ENCODE measurements around the gene ZMYND10.

Gene ZMYND10

GRCh38 chr3:50345586-50346234, at the start of gene ZMYND10:
TSS of gene ZMYND10 (minus strand) at chr3:50345732. CDS start at chr3:50345579, 153 bp downstream.
- DNase-seq (ENCODE audit: low spot score) = peak; percentile 63
- peak; percentile 27 for FAIRE-seq

DNA sequence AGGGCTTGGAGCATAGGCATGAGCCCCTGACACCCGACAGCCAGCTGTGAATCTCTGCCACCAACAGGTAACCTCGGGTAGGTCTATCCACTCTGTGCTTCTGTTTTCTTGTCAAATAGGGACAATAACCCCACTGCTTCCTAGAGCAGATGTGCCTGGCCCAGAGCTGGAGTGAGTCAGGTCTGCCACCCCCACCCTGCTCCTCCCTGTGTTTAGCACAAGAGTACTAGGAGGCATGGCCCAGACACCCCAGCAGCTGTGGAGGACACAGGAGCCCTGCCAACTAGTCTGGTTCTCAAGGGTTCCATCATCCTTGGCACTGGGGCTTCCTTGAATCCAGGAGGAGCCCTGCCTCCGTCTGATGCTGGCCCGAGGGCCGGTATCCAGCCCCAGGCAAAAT, 47.5 kb upstream of the ZMYND10 start:
- no peak for FAIRE-seq

DNA sequence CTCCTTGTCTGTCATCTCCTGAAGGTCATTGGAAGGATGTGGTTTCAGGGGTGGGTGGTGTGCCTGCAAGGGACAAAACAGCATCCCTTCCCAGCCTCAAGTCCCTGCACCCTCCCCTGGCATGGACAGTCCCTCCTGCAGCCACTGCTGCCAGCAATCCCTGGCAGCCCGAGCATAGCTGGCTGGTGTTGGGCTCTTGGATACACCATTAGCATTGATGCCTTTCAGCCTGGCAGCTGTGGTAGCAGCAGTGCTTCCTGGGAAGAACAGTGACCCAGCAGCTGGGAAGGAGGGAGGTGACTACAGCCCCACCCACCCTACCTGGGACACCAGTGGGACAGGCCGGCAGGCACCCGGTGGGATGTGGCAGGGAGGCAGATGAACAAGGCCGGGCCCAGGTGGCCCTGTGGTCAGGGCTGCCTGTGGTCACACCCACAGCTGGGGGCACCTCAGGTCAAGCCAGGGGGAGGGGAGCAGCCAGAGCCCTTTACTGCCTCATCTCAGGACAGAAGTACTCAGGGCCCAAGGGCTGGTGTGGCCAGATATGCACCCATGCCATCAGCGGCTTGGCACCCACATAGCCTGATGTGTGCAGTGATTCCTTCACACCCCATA, 46.7 kb upstream of the ZMYND10 start:
- no peak for DNase-seq (ENCODE audit: low spot score)
- no peak for FAIRE-seq

More for the DNA sequence above, 47.5 kb upstream of the ZMYND10 start:
- no peak for DNase-seq (ENCODE audit: low spot score)

GRCh38 chr3:50390508-50391224, 45.1 kb upstream of the ZMYND10 start:
- no peak for FAIRE-seq
- no peak for DNase-seq (ENCODE audit: low spot score)

DNA sequence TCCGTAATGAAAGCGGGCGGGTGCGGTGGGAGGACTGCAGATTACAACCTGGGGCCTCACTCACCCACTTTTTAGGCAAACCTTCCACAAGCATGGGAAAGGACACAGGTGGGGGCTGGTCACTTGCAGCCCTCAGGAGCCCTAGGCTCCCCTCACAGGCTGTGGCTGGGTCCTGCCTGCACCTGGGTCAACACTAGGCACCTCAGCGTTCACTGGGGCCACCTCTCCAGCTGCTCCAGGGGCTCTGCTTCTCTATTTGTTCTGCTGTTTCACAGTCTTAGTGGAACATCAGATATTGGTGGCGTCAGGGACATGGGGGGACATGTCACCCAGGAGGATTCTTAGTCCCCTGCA, 43.9 kb upstream of the ZMYND10 start:
- DNase-seq (ENCODE audit: low spot score) = no peak
- FAIRE-seq = no peak

DNA sequence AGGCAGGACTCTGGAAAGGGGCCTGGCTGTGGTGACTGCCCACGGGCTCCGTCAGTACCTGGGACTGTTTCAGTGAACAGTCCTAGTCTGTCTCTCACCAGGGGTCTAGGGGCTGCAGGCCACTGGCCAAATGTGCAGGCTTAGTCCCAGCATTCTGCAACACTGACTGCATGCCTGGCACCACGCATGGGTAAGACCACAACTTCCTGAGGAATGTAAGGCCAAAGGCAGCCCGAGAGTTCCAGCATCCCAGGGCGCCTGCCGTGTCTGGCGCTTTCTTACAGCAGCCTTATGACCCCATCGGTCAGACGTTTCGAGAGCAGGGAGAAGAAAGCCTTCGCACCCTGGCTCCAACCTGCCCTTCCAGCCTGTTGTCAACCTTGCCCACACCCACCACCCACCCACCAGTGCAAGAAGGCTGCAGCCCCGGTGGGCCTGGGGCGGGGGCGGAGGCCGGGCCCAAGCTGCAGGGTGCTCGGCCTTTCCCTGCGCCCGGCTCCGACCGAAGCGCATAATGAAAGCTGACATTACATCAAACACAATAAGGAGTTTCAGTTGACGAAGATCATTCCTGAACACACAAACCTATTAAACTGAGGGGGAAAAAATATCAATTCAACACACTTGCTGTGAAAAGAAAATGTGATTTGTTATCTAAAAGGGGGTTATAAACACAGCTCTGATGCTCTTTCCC, 43.3 kb upstream of the ZMYND10 start:
- DNase-seq (ENCODE audit: low spot score) = no peak
- no peak for FAIRE-seq

- DNase-seq (ENCODE audit: low spot score) = peak; percentile 48
- no peak for FAIRE-seq
Measured at GRCh38 chr3:50388016-50388719, 42.6 kb upstream of the ZMYND10 start.

GRCh38 chr3:50385754-50386153, 40.2 kb upstream of the ZMYND10 start:
- FAIRE-seq (no peak), DNase-seq (ENCODE audit: low spot score) (no peak)

- FAIRE-seq = no peak
- DNase-seq (ENCODE audit: low spot score) = no peak
Measured at GRCh38 chr3:50383750-50384149, 38.2 kb upstream of the ZMYND10 start.

DNA sequence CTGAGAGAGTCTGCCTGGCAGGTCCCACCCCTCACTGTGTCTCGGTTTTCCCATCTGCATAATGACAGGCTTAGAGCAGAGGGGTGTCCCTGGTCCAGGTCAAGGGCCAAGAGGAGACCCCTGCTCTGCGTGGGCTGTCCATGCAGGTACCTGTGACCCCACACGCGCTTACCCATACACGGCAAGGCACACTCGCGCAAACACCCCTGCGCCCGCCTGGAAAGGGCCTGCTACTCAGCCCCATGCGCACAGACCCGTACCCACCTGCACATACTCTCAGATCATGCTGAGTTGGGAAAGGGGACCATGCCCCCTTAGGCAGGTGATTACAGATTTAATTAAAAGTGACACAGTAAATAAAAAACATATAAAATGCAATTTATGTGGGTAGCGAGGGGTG, 37.2 kb upstream of the ZMYND10 start:
- no peak for FAIRE-seq

GRCh38 chr3:50381383-50381782, 35.9 kb upstream of the ZMYND10 start:
- FAIRE-seq (no peak), DNase-seq (ENCODE audit: low spot score) (no peak)

More for the DNA sequence above, 37.2 kb upstream of the ZMYND10 start:
- no peak for DNase-seq (ENCODE audit: low spot score)

DNA sequence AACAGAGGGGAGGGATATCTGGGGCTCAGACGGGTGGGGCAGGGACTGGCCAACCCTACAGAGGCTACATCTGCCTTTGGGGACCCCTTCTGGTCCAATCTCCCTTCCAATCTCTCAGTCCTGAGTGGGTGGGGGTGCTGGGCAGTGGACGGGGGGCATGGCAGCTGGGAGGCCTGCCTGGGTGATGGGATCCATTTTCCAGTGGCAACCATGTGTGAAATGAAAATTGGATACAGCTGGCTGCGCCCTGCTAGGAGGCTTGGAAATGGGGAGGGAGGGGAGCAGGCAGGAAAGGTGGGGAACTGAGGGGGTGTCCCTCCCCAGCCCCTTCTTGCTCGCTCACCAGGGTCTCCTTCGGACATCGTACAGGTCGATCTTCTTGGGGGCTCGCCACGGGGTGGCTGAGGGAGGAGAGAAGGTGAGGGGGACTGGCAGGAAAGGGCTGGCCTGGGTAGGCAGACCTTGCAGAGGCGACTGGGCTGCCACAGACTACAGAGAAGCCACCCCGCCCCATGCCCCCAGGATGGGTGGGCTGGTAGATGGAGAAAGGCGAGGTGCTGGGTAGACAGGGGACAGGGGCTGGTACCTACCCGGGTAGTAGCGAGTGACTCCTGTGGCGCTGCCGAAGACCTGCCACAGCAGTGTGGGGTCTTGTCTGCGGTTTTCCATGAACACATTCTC, 35.0 kb upstream of the ZMYND10 start:
- no peak for DNase-seq (ENCODE audit: low spot score)
- no peak for FAIRE-seq

GRCh38 chr3:50378757-50379156, 33.2 kb upstream of the ZMYND10 start:
- FAIRE-seq = peak; percentile 23

DNA sequence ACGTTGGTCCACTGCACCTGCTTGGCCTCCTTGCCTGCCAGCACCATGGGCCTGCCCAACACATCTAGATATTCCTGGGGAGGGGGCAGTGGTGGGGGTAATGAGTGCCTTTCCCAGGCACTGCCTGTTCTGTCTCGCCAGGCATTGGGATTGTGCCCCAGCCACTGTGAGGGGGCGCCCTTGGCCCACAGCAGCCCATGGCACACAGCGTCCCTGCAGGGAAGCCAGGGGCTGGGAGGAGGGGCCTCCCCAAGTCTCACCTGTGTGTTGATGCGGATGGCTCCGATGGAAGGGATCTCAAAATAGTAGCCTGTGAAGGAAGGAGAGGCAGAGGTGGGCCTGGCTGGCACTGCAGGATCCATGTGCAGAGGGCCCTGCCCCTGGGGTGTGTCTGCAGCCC, 32.5 kb upstream of the ZMYND10 start:
- DNase-seq (ENCODE audit: low spot score) (no peak), FAIRE-seq (no peak)

More at GRCh38 chr3:50378757-50379156, 33.2 kb upstream of the ZMYND10 start:
- no peak for DNase-seq (ENCODE audit: low spot score)

GRCh38 chr3:50375258-50375931, 29.9 kb upstream of the ZMYND10 start:
- no peak for DNase-seq (ENCODE audit: low spot score)

DNA sequence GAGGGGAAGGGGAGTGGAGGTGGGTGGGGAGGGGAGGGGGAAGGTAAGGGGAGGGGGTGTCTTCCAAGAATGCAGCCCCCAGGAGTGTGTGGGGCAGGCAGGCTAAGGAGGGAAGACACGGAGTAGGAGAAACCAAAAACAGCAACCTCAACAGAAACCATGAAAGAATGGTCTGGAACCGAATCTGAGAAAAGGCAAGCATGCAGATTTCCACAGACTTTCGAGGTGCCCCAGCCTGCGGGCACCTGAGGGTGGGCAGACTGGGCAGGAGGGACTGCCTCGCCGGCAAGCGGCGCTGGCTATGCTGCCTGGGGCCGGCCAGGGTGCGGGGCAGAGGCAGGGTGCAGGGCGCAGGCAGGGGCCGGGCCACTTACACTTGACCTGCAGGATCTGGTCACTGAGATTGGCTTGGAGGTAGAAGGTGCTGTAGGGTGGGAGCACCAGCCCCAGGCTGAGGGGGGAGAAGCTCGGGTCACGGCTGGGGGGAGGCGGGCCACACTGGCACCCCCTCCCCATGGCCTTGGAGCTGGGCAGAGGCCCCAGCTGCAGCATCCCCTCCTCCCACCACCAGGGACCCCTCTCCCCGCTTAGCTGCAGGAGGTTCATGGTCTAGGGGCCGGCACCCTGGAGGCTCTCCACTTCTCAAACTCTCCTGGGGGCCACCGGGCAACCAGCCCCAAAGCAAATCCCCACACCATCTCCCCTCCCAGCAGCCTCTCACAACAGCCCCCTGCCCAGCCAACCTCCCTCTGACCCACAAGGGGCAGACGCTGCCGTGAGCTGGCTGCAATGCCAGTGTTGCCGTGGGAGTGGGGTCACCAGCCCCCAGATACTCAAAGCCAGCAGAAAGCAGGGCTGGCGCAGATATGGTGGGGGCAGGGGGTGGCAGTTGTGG, 29.1 kb upstream of the ZMYND10 start:
- no peak for DNase-seq (ENCODE audit: low spot score)
- no peak for FAIRE-seq

More at GRCh38 chr3:50375258-50375931, 29.9 kb upstream of the ZMYND10 start:
- FAIRE-seq = no peak

GRCh38 chr3:50373146-50374051, 27.9 kb upstream of the ZMYND10 start:
- DNase-seq (ENCODE audit: low spot score) (no peak), FAIRE-seq (no peak)

DNA sequence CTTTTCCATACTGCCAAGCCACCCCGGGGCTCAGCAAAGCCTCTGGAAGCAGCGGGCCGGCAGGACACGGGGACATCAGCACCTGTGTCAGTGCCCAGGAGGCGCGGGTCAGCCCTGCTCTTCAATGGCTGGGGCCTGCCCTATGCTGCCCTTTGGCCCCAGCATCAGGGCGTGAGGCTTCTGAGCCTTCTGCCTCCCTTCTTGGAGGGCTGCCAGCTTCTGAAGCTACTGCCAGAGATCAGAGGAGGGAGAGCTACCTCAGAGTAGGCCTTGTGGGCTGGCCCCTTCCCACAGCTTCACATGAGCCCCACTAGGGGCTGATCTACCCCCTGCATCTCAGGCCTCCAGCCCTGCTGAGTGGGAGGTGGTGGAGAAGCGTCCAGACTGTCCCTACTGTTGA, 26.8 kb upstream of the ZMYND10 start:
- no peak for FAIRE-seq
- peak; percentile 33 for DNase-seq (ENCODE audit: low spot score)

Data from urothelium cell line (cell line).